Astrocyte of the hippocampus (primary cell): ENCODE data around the gene AARS2.

ENCODE experiments used
- DNase-seq: peaks from one replicate; pipeline ENCODE4 v3.0.0; 2011; ENCODE audit warnings: low read depth, low spot score

Gene AARS2

DNA sequence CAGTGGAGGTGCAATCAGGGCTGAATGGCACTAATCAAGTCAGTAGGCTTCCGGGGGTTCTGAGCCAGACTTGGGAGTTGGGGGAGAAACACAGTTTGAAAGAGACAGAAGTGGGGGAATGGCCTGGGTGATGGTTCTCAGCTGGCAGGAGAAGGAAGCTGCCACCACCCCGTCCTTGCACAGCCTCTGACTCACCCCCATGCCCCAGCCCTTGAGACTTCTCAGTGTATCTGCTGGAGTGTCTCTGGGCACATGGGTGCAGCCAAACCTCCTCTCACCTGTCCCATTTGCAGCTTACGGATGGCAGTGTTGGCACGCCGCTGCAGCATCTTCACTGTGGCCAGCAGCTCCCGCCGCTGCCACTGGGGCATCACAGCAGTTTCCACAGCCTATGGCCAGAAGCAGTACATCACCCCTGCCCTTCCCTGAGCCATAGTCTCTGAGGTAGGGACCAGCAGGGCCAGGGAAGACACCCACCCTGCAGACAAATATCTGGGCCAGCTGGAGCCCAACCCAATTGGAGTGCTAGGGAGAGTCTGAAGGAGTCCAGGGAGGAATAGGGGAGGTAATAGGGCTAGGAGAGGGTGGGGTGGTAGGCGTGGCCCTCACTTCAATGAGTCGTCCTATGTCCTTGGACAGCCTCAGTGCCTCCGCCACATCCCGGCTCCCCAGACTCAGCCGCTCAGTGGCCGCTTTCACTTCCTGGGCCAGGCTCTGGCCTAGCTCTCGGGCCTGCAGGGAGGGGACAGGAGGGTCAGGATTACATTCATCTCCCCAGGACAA, 11.2 kb downstream of the AARS2 start:
- DNase-seq: no peak

DNA sequence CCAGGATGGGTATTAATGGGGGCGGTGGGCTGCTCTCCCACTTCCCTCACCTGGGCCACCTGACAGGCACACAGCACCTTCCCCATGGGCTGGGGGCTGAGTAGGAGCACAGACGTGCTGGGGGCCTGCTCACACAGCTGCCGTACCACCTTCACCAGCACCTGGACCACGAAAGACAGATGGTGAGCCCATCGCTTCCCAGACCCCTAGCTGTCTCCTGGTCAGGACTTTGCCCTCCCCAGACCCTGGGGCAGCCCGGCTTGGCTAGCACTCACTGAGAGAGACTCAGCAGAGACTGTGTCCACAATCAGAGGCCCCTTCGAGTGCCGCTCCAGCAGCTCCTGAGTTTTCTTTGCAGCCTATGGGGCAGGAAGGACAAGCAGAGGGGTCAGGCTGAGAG, 12.0 kb downstream of the AARS2 start:
- no peak for DNase-seq

DNA sequence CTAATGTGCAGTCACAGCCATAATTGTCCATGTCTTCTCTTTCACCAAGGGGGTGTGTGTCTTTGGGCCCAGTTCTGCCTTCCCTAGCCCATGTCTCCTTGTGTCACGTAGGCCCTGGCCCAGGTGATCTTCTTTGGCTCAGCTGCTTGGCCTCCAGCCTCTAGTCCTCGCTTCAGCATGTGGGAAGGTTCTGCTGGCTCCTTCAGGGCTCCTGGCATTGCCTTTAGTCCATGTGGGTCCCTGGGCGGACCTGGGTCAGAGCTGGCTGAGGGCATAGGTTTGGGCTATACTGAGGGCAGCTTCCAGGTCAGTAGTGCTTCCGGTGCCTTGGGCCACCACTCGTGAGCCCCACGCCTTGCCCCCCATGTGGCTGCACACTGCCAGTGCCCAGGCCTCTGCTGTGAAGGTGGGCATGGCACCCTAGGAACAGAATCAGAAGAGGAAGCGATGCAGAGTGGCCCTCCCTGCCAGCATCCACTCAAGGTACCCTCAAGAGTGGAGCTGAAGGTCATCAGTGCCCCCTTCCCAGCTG, 12.8 kb downstream of the AARS2 start:
- no peak for DNase-seq

DNA sequence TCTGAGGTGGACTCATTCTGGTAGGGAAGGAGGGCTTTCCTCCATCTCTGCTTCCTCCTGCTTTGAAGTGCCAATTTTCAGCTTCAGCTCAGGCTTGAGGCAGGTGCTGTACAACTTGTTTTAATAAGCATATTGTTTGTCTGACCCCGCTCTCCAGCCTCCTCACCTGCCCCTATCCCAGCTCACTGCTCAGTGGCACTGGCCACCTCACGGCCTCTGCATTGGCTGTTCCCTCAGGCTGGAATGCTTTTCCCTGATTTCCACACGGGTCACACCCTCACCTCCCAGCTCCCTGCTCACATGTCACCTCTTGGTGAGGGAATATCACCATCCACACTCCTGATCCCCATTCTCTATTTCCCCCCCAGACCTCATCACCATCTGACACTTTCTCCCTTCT, 14.3 kb downstream of the AARS2 start:
- DNase-seq: no peak

DNA sequence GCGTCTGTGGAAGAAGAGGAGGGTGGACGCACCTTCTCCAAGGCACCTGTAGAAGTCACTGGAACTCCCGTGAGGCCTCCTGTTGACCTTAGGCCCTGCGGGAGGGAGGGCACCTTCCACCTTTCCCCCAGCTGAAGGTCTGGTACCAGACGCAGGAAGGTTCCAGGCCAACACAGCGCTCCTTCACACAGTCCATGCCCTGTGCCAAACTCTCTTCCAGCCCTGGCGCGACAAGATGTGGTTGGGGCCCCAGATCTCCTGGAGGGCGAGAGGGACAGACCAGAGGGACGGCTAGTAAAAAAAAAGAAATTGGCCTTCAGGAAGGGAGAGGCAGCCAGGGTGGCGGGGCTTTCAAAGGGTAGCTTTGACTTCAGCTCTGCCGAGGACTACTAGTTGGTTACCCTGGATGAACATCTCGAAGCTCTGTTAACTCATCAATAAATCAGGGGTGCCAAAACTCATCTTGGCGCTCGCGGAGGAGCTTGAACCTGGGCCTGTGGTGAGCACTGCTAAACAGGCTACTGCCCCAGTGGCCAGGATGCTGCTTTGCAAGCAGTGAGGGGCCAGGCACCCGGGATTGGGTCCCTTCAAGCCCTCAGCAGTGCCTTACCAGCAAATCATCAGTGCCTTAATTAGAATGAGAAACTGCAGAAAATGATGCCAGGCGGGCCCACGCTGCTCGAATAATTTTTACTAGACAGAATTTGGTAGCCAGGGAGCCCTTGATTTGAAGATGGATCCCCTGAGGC, 14.9 kb downstream of the AARS2 start:
- DNase-seq: no peak

DNA sequence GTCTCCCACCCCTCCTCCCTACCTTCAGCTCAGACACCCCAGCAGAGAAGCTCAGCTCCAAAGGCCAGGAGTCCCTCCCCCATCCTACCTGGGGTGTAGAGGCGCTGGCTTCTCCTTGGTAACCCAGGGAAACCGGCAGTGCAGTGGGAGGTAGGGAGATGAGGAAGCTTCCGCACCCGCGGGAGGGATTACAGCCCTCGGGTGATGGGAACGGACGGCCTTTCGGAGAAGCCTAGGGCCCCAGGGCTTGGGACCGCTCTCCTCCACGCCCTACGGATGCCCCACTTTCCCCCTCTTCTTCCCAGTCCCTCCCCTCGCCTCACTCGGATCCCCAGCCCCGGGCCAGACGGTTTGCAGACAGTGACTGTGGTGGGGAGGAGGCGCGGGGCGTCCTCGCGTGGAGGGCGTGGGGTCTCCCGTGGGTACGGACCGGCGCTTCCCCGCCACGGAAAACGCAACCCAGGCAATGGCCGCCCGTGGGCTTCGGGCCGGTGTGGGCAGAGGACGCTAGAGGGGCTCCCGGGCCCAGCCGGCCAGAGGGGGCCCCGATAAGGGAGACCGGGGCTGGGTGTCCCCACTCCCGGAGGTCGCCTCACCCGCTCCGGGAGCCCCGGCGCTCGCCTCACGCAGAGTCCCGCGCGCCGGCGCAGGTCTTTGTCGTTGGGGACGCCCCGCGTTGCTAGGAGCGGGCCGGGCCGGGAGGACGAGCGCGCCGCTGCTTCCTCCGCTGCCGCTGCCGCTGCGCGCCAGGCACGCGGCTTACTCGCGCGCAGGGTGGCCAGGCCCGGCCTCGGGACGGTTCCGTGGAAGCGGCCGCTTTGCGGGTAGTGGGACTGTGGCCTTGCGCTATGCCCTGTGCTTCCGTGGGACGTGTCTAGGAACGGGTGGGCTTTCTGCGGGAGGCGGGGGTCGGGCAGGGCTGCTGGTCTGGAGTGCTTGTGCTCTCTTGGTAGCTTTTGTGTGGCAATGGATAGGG, 15.8 kb downstream of the AARS2 start:
- DNase-seq: peak; percentile 67

DNA sequence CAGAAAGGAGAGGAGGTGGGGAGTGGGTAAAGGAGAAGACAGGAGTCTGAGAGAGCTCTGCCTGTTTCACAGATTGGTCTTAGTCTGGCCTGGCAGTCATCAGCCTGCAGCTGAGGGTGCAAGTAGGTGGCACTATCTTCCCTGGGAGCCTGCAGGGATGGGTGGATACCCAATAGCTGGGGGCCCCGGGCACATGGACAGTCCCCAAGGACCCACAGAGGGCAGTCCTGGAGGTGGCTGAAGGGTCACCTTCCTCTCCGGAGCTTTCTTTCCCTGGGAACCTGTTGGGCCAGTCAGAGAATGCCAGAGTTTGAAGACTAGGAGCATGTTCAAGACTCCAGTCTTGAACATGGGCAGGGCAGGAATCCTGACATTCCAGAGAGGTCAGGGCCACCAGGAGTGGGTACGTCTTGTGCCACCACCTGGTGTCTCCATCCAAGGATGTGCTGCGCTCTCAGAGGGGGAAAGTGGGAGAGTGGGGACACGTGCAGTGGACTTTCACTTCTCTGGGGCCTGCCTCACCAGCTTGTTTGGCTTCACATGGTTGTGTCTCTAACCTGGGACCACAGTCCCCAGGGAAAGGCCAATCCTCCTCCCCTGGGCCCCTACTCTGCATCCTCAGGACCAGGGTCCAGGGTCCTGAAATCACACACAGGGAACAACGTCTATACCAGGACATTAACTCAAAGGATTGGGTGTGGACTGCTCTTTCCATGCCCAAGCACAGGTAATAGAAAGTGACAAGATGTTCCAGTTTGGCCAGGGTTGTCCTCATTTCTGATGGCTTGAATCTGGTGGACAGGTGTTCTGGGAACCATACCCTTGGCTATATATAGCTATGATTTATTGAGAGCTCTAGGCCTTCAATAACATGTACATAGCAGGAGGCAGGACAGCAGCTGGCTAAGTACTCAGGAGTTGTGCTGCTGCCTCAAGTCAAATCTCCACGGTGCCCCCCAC, 18.0 kb downstream of the AARS2 start:
- DNase-seq: no peak

DNA sequence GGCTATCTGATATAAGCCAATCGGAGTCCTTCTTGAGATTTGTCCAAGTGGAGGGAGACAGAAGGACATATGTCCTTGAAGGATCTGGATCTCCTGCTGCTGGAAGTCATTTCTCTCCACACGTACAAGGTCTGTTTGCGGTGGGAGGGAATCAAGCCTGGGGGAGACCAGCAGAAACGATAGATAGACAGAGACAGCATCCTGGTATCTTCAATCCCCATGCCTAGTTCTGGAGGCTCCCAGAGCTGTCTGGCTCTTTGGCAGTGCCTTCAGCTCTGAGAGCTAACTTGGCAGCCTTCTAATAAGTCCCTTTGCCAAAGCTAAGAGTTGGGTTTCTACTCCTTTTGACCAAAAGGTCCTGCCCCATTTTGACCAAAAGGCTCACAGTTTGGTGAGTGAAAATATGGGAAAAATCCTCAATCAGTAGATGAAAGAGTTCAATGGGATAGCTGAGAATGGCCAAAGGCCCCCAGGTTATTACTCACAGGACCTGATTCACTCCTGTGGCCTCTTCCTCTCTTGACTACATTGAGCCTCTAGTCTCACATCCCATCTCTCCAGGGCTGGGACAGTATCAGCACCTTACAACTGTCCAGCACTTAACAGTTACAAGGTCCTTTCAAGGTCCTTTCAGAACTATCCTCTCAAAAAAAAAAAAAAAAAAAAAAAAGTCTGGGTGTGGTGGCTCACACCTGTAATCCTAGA, 20.3 kb downstream of the AARS2 start:
- DNase-seq: no peak

DNA sequence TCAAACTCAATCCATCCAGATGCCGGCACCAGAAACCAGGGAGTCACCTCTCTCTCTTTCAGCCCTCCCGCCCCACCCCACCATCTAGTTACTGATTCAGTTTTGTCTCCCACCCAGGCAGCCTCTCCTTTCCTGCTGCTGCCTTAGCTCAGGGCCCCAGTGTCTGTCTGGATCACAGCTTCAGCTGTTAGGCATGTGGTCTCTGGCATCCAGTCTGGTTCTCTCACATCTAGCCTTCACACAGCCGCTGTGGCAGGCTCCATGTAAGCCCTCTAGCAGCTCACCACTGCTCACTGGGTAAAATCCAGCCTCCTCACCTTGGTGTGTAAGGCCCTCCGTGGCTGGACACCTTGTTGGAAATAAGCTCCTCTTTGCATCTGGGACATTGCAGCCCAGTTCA, 21.3 kb downstream of the AARS2 start:
- no peak for DNase-seq

DNA sequence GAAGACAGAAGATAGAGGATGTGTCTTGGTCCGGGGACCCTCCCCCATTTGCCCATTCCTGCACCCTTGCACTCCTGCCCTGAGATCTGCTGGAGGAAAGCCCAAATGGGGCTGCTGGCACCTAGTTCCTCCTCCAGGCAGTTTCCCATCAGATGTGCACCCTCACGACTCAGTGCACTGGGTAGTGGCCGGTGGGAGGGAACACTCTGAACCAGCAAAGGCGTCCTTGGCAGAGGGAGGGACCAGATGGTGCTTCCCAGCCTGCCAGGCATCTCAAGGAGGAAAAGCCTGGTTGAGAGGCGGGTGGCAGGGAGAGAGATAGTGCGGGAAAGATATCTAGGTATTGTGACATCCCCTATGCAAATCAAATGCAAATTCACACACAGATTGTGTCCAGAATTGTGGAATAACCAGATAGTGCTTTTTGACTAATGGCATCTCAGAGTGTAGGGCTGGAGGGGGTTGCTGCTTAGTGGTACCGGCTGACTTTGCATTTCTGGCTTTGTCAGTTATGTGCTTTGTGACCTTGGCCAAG, 23.4 kb downstream of the AARS2 start:
- DNase-seq: no peak

DNA sequence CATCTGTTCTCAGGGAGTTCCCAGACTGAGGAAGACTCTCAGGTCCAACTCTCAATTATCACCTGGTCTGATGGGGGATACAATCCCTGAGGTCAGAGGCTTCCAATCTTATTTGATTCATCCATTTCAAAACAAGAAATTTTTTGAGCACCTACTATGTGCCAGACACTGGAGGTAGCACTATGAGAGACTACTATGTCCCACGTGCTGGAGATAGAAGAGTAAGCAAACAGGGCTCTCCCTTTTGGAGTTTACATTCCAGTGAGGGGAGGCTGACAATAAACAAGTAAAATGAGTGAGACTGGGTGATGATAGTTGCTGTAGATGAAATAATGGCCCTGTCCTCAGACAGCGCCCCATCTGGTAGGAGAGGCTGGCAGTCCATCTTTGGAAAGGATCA, 26.4 kb downstream of the AARS2 start:
- no peak for DNase-seq

DNA sequence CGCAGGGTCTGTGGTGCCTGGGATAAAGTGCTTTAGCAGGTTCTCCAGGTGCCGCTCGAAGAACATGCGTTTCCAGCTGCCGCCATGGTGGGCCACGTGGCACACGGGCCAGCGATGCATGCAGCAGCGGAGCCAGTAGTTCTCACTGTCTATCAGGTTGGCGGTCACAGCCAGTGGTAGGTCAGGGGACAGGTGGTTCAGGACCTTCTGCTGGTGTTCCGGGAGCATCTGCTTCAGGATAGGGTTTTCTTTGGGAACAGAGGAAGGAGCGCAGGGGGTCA, 26.9 kb downstream of the AARS2 start:
- no peak for DNase-seq

DNA sequence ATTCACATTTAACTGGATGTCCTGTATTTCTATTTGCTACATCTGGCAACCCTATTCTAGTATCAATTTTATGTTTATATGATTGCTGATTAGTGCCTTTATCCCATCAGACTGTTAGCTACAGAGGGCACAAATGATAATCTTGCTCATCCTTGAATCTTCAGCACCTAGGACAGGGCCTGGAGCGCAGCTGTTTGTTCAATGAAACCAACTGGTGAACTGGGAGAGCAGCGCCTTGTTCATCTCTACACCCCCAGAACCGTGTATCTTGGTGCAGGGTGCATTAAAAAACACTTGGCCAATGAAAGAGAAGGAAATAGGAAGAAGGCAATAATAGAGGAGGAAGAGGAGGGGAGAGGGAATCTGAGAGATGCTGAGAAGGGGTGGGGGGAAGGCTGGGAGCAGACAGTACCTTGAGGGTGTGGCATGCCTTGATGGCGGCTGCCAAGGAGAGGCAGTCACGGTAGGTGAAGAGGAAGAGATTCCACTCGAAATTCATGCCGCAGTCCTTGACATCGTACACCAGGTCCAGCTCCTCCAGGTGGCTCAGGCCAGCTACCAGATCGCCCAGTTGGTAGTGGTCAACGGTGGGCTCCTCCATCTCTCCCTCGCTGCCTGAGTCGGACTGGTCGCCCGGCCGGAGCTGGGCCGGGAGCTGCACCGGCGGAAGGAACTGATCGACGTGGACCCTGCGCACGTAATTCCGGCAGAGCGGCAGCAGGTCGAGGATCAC, 27.4 kb downstream of the AARS2 start:
- peak; percentile 45 for DNase-seq

DNA sequence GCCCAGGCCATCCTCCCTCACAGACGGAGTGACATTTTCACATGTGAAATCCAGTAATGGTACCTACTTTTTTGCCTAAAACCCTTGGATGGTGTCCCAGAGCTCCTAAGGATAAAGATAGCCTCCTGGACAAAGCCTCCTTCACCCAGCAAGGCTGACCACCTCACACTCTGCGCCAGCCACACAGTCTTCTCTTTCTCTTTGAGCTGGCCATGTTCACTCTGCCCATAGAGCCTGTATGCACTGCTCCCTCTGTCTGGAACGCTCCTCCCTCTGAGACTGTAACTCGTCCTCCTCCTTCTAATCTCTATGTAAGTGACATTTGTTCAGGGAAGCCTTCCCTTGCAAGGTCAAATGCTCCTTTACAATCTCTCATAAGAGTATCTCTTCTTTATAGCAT, 28.3 kb downstream of the AARS2 start:
- no peak for DNase-seq

DNA sequence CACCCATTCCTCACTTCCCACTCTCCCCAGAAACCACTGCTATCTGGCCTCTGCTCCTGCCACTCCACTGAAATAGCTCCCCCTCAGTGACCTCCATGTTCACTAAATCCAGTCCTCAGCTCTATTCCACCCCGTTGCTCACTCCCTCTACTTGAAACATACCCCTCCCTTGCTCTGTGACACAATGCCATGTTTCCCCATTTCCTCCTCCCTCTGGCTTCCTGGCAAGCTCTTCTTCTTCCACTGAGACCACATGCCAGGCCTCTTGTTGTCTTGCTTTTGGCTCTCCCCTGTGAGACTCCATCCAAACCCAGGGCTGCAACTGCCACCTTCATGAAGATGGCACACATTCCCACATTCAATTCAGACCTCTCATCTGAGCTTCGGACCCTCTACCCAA, 29.0 kb downstream of the AARS2 start:
- DNase-seq: no peak

DNA sequence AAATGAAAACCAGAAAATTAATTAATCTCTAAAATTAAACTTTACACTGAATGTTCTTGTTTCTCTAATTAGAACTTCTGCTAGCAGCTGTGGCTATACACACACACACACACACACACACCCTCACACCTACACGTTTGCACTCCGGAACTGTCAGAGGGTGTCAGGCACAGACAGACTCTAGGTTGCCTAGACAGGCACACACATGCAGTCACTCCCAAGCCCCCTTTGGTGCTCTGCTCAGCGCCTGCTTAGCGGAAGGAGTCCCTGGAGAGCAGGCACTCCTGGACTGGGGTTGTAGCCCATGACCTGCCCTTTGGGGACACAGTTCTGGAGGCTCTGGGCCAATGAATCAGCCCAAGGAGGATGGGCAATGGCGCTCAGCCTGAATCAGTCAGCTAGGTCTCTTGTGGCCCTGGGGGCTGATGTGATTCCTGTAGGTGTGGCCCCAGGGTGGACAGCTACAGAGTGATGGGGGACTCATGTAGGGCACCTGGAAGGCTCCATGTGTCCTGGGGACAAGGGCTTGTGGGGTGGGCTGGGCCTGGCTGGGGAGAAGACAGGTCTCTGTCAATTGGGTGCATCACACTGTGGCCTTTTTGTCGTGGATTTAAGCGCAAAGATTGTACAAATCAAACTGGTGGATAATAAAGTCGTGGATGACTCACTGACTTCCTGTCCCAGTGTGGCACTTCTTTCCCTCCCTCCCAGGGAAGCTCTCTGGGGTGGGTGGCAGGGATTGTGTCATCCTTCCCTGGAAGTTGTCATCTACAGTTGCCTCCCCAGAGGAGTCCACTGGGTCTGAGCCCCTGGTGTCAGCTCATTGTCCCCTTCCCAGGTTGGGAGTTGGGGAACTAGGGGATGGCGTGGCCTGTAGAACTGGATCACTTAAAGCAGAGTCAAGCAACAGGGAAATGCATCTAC, 34.1 kb downstream of the AARS2 start:
- no peak for DNase-seq

DNA sequence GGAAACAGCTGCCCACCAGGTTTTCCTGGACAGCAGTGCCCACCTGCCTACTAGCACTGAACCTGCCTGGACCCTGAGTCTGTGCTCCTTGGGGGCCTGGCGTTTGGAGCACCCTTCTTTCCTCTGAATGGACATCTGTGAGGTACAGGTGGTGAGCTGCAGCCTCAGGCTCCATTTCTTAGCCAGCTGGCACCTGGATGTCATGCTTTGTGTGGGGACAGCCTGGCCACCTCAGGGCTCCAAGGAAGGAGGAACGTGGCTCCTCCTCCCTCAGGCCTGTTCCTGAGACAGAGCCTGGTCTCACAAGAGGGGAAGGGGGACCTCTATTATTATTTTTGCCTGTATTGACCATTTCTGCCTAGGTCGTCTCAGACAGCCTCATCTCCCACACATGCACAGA, 34.8 kb downstream of the AARS2 start:
- no peak for DNase-seq

DNA sequence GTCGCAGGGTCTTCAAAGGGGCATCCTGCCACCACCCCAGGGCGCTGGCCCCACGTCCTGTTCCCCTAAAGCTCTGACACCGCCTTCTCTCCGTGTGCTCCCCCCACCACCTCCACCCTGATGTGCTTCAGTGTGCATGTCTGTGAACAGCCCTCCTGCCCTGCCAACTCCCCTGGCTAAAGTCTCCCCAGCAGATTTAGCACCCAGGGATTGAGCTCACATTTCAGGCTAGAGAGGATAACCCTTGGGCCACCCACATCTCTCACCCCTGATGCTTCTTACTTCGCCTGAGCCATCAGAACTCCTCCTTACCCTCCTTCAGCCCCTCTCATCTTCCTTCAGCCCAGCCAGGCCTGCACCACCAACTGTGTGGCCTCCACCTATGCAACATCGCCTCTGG, 35.4 kb downstream of the AARS2 start:
- no peak for DNase-seq
